T-helper 22 cell (primary cell): ENCODE measurements around the gene IGSF9B.

ENCODE experiments used
- DNase-seq: peaks from one replicate; pipeline ENCODE4 v3.0.0-alpha.2; 2020; ENCODE audit warnings: low read depth

Gene IGSF9B

DNA sequence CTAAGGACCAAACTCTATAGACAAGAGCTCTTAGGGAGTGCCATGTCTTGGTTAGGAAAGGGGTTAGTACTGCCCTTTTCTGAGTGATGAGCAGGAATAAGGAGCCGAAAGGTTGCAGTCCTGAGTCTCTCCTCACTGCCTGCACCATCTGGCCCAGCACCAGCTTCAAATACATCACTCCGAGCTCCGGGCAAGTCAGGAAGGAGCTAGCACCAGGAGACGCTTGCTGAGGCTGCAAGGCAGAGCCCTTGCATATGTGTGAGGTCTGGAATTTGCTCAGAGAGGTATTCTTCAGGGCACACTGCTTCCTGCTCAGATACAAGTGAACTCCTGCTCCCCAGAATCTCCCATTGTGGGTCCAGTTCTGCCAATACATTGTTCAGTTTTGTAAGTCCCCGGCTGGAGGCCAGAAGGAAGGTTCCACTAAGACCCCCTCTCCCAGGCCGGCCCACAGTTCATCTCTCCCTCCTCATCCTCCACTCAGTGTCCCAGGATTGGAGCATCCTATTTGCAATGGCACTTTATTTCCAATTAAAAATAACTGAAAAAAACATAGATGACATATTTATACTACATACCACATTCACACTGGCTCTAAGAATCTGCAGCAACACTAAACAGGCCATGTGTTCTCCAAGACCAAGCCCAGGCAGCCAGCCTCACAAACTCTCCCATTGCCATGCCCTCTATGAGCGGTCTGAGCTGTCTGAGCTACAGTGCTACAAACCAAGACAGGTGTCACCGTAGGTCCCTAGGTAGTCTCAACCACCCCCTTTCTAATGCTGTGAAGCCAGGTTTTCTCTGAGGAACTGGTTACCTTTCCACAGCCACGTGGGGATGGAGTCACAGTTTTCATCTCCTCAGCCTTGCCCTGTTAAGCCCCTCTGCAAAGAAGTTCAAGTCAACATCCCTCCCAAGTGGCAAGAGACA lies 56.3 kb downstream of the IGSF9B start:
- DNase-seq: no peak

DNA sequence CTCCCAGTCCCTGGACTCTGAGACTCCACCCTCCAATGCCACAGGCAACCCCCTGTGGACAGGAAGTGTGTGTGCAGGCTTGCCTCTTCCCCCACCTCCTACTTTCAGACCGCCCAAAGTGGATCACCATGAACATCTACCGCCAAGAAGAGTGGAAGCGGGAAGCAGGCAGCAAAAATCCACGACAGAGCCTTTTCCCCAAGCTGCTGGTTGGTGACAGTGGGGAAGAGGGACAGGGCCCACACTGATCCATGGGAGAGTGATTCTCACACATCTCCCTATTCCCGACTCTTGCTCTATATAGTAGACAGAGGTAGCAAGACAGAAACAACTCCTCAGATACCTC lies 58.0 kb downstream of the IGSF9B start:
- no peak for DNase-seq

DNA sequence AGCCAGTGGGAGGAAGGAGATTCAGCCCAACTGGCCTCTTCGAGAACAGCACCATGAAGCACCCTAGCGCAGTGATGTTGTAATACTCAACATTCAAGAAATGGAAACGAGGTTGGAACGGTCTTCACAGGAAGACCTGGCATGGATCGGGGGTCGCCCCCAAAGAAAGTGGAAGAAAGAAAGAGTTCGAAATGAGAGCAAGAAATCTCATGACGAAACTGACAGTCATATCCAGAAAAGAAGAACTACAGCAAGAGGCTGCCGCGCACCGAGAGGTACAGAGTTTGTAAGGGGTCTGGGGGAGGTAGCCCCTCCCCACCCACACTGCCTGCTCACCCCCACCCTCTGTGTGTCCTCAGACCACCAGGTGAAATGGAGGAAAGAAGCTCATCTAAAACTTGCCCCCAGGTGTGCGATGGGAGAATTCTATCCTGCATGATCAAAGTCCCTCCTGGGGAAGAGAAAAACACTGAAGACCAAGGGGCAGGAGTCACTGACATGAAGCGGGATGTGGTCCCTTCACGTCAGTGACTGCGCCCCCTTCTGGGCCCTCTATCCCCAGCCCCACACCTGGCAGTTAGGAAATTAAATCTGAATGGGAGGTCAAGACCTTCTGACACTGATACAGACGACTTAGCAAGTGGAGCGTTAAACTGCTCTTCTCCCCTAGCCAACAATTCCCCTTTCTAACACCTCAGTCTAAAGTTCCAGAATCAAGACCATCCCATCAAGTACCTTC lies 58.6 kb downstream of the IGSF9B start:
- DNase-seq: no peak

DNA sequence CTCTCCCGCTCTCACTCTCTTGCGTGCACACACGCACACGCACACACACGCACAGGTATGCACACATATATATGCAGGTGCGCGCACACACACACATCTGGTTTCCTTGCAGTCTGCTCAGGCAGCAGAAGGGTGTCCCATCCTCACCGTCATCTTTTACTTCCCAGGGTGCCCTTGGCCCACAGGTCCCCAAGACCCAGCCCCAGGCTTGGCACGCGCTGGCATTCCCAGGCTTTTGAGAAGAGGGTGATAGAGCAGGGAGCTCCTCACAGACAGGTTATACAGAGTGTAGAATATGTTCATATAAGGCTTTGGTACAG lies 59.5 kb downstream of the IGSF9B start:
- DNase-seq: no peak

DNA sequence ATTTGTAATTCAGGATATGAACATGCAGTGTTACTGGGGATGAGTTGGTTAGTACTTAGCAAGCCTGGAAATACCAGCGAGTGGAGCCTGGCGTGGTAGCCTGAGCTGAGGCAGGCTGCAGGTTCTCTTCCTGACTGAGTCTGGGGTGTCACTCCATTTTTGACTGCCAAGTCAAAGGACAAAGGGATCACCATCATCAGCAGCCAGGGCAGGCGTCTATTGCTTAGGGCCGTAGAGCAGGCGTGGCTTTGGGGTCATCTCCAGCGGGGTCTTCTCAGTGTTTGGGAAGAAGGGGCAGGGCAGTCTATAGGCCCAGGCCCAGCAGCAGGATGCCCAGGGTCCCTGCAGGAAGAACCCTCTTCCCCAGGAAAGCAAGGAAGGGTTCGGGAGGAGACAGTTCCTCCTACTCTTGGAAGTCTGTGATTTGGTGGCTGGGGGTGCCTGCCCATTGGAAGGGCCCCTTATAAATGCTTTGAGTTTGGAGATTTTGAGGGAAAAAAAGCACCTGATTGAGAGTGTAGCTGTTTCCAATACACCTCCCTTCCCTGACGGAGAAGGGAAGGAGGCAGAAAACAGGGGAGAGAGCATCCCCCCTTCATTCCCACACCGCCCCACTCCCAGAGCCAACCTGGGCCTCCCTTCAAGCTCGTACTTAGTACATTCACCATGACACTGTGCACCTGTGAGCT lies 60.0 kb downstream of the IGSF9B start:
- DNase-seq: no peak

DNA sequence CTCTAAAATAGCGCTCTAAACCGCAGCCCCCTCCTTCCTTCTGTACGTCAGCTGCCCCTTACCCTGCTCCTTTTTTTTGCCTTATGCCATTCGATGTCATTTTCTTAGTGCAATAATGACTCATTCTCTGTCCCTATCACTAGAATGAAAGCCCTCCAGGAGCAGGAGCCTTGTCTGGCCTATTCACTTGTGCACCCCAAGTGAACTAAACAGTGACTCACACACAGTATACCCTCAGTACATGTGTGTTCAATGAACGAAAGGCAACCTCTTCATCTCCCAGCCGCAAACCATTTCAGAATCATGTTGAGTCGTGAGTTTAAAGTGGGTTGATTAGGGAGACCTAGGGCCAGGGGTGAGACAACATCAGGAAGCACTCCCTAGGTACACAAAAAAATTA lies 60.7 kb downstream of the IGSF9B start:
- no peak for DNase-seq

DNA sequence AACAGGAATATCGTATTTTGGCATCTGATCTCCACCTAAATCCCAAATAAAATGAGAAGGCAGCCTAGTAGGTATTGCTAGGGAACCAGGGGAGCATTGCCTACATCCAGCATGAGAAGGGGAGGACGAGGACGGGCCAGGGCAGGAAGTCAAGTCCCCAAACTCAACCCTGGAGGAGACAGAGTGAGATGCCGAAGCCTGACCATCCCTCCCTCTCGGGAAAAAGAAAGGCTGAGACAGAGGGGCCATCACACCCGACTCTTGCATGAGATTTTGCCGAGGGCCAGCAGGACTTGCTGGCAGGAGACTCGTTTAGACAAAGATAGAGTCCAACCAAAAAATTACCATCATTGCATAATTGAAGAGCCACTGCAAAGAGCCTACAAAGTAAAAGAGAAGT lies 61.2 kb downstream of the IGSF9B start:
- DNase-seq: no peak

DNA sequence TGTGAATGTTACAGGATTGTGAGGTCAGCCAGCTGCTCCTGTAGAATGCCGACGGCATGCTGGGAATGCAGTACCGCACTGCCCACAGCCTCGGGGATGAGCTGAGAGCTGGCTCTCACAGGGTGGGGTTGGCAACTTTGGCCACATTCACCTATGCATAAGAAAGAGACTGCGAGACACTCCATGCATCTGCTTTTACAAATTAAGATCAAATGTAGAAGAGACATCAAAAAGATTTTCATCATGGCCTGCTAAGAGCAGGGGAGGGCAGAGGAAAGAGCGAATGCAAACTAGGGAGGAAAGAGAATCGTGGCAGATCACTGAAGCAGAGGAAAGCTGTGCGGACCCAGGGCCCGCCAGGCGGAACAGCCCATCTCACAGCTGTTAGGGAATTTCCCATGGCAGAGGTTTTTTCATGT lies 61.7 kb downstream of the IGSF9B start:
- no peak for DNase-seq

DNA sequence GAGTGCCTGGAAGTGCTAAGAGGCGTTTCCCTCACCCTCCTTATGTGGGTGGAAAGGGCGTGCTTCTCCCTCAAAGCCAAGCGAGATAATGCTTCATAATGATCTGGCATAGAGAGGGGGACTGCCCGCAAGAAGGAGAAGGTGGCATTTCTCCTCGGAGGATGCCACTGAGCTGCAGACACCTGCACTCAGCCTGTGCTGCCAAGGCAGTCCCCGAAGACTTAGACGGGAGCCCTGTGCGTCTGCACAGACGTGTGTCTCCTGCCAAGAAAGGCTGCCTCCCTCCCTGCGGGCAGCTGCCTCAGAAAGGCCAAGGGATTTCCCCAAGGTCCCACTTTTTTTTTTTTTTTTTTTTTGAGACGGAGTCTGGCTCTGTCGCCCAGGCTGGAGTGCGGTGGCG lies 63.4 kb downstream of the IGSF9B start:
- DNase-seq: no peak

DNA sequence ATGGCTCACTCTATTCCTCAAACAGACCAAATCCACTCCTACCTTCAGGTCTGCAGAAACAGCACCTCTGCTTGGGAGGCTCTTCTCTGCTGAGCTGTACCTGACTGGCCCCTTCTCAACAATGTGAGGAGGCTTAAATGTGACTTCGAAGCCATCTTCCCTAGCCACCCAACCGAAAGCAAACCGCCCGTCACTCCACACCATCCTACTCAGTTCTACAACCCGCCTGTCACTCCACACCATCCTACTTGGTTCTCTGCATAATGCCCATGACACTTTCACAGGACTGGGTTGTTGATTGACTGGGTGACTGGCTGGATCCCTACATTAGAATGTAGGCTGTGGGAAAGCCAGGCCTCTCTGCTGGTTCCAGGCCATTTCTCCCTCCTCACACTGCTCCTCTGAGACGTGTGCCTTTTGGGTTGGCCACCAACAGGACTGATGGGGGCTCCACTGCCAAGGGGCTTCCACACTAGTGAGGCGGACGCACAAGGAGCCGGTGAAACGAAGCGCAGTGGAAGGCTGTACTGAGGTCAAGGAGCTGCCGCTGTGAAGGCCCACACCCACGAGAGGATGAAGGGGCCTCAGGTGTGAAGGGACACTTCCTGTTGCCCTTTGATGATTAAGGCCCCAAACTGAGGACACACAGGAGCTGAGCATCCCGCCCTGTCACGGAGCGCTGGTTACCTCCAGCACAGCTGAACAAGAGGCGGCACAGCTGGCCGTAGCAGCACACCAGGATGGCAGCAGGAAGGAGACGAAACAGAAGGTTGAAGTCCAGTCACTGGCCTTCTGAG lies 64.0 kb downstream of the IGSF9B start:
- DNase-seq: no peak

DNA sequence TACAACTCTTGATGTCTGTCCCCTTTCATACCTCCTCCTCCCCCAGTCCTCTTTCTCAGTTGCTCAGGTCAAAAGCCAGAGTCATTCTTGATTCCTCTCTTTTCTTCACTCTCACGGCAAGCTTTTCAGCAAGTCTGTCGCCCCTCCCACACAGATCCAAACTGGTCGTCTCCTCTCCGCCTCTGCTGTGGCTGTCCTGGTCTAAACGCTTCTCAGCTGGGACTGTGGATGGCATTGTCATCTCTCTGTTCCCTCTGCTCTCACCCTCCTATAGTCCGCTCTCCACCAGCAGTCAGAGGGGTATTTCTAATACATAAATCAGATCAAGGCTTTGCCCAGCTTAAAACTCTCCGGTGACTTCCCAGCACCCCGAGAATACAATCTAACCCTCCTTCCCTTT lies 64.6 kb downstream of the IGSF9B start:
- DNase-seq: no peak

DNA sequence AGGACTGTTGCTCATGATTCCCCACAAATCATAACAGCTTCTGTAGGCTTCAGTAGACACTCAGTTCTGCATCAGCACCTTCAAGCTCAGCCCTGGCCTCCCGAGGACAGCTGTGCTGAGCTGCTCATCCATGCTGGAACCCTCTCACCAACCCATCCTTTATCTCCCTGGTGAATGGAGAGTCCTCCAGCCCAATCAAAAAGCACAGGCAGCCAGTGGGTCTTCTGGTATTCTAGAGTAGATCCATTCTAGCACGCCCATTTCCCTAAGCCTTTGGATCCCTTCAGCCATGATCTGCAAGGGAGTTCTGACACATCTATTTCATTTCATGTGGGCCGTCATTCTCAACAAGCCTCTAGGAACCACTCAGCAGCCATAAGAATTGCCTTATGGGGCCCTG lies 66.9 kb downstream of the IGSF9B start:
- DNase-seq: no peak

DNA sequence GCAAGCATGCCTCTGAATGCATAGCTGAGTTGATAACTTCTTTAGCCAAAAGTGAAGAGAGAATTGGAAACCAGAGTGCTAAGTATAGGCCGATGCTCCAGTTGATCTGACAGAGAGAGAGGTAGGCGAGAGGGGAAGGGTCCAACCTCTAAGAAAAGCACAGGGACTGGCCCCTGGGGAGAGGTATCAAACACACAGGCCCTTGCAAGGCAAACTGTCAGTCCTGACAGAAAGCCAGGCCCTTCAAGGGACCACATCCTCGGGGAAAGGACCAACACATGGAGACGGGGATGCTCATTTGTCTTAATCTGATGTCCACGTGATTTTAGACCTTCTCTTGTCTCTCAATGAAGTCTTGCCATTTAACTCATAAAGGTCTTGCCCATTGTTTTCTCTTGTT lies 67.6 kb downstream of the IGSF9B start:
- no peak for DNase-seq

DNA sequence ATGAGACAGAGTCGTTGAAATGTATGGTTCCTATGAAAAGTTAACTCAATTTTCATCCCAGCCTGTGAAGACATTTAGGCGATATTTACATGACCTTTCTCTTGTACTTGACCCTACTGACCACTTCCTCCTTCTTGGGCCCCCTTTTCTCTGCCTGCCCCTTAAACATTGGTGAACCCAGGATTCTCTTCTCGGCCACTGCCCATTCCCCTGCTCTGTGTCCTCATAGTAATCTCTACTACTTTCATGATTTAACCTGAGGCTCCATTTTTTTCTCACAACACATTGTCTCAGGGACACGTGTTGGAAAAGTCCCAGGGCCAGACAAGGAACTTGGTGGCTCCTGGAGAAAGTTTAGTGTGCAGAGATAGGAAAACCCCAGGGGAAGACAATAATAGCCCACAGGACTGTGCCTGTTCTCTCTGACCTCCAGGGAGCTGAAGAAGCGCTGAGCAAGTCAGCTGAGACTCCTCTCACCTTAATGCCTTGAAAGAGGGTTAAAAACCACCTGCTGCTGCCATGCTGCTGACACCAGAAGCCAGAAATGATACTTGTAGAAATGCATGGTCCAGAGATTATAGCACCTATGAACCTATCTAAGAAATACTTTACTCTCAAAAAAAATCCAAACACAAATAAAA lies 69.0 kb downstream of the IGSF9B start:
- DNase-seq: no peak

DNA sequence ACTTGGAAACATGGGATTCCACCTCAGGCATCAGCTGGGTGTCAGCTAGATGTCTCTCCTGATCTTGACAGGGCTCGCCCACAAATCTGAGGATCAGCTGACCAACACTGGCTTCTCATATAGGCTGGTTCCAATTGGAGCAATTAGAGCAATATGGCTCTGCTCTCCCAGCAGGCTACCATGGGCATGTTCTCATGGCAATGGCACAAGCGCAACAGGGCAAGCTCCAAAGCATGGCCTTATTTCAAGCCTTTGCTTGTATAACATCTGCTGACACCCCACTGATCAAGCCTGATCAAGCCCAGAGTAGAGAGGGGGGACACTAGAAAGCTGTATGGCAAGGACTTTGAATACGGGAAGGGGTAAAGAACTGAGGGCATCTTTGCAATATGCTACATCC lies 70.7 kb downstream of the IGSF9B start:
- no peak for DNase-seq

DNA sequence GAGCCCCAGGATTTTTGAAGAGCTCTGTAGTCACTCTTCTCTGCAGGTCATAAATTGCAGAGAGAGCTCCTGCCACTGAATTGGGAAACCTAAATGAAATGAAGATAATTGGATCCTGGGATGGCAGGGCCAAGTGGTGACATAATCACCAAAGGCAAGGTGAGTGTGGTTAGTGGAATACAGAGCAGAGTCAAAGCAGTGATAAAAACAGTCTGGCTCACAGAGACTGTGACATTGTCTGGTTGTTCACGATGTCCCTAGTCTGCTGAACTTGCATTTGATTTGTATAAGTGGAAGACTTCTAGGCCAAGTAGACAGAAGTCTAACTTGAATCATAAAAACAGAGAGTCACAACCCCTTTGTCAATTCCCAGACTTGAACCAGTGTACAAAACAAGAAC lies 84.6 kb downstream of the IGSF9B start:
- DNase-seq: no peak

DNA sequence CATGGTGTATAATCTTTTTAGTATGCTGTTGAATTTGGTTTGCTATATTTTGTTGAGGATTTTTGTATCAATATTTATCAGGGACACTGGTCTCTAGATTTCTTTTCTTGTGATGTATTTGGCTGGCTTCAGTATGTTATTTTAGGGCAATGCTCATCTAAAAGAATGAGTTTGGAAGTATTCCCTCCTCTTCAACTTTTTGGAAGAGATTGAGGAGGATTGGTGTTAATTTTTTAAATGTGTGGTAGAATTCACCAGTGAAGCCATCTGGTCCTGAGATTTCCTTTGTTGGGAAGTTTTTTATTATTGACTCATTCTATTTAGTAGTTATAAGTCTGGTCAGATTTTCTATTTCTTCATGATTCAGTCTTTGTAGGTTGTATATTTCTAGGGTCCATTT lies 89.3 kb downstream of the IGSF9B start:
- no peak for DNase-seq

DNA sequence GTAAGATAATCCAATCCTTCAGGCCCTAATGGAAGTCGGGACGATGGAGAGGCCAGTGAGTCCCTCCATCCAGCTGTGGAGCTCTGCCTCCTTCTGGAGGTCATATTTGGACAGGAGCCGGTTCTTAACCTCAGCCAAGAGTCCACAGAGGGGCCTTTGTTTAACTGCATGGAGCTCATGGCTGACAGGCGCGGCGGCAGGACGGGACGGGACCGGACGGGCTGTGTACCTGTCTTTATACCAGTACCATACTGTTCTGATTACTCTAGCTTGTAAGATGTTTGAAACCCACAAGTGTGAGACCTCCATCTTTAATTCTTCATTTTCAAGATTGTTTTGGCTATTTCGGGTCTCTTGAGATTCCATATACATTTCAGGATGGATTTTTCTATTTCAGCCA lies 91.3 kb downstream of the IGSF9B start:
- DNase-seq: no peak

DNA sequence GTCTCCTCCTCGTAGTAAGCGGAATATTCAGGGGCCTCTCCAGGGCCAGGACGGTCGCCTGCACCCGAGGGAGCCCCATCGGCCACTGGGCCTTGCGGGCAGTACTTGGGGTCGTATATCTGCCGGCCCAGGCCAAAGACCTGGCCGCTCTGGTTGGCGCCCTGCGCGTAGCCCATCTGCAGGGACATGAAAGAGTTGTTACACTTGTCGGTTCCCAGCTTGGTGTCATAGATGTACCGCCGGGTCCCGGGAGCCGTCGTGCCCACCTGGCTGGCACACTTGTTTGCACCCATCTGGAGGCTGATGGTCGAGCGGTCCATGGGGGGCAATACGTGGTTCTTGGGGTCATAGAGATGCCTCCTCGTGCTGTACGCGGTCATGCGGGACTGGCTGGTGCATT lies 92.0 kb downstream of the IGSF9B start:
- no peak for DNase-seq

DNA sequence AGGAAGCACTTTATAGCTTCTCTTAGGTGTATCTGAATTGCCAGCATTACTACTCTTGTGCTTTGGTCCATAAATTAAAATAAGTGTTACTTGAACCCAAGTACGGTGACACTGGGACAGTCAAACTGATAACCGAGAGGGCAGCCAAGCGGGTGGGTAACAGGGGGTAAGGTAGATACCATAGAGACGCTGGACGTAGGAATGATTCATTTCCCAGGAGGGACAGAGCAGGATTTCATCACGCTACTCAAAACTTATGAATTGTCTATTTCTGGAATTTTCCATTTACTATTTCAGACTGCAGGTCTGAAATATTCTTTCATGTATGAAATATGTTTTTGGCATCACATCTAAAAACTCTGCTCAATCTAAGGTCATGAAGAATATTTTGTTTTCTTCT lies 96.6 kb downstream of the IGSF9B start:
- DNase-seq: no peak
